ENCODE results near the gene SLC24A3. TPM values are rescaled to one million over a fixed set of nuclear protein-coding genes. Genes with fewer than 3 reads are reported as not detected.

Gene SLC24A3
- total and polyA plus RNA-seq, 4 donors, result 1.9 to 8.4 (median 5.8) TPM

DNA sequence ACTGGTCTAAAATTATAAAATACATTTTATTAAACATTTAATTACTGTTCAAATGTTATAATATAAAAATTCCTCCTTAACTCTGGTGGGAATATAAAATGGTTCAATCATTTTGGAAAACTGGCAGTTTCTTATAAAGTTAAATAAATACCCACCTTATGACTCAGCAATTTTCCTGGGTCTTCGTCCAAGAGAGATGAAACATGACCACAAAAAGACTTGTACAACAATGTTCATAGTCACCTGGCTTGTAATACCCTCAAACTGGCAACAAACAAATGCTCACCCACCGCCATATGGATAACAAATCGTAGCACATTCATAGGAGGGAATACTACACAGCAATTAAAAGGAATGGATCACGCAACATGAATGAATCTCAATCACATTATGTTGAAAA, 479.7 kb downstream of the SLC24A3 start:
- Histone ChIP-seq H3K9me3 (ENCODE audit: control insufficient read depth in 4 of 4, insufficient read depth in 3 of 4, low read length in 3 of 4) (no peaks in the 10 kb centered on the region), H3K4me1 (ENCODE audit: control insufficient read depth in 5 of 5, insufficient read depth in 5 of 5, low read length in 5 of 5) (peaks cover 0 to 1% (median 0%) of the 10 kb centered on the region in 5 donors), H3K9ac (ENCODE audit: insufficient read depth in 1 of 2, low read length in 2 of 2) (no peak overlapping the region), H3K4me3 (no peak overlapping the region), H3K27ac (ENCODE audit: low read depth in 1 of 2, low read length in 1 of 2) (no peak overlapping the region), H3K27me3 (ENCODE audit: control insufficient read depth in 3 of 3, insufficient read depth in 3 of 3, low read length in 2 of 3) (no peaks in the 10 kb centered on the region), H3K36me3 (ENCODE audit: control insufficient read depth in 4 of 4, insufficient read depth in 4 of 4, low read length in 4 of 4) (peaks cover 0 to 3% (median under 1%) of the 10 kb centered on the region in 4 donors)
- DNase-seq, result no peak
- ATAC-seq (ENCODE audit: insufficient read depth, low FRiP score), result no peak
- WGBS, 2 donors, result 77 to 78% methylated on average over 4 of the region's 4 CpGs
- TF ChIP-seq, protein P1, sequence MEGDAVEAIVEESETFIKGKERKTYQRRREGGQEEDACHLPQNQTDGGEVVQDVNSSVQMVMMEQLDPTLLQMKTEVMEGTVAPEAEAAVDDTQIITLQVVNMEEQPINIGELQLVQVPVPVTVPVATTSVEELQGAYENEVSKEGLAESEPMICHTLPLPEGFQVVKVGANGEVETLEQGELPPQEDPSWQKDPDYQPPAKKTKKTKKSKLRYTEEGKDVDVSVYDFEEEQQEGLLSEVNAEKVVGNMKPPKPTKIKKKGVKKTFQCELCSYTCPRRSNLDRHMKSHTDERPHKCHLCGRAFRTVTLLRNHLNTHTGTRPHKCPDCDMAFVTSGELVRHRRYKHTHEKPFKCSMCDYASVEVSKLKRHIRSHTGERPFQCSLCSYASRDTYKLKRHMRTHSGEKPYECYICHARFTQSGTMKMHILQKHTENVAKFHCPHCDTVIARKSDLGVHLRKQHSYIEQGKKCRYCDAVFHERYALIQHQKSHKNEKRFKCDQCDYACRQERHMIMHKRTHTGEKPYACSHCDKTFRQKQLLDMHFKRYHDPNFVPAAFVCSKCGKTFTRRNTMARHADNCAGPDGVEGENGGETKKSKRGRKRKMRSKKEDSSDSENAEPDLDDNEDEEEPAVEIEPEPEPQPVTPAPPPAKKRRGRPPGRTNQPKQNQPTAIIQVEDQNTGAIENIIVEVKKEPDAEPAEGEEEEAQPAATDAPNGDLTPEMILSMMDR (IDR thresholded peaks at IDR 0.05; ENCODE audit: control extremely low read depth, extremely low read depth), result no peak

DNA sequence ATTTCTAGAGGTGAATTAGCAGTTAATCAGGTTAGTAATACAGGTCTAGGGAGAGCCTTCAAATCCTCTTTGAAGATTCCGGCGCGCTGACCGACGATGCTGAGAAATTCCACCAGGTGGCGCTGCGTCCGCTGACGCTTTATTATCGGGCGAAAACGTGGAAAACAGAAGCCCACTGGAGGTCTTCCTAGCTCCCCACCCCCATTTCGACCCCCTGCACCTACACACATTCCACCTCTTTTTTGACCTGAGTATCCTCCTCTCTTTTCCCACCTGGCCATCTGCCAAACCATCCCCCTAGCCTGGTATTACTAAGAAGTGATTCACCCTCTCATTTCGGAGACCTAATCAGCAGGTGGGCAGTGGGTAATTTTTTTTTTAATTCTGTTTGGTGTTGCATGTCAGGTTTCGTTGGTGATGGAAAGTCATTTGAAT, 480.3 kb downstream of the SLC24A3 start:
- WGBS, 2 donors, result 6 to 8% methylated on average over 15 of the region's 15 CpGs
- Histone ChIP-seq H3K27me3 (ENCODE audit: control insufficient read depth in 3 of 3, insufficient read depth in 3 of 3, low read length in 2 of 3) (no peaks in the 10 kb centered on the region), H3K27ac (ENCODE audit: low read depth in 1 of 2, low read length in 1 of 2) (no peak overlapping the region), H3K4me1 (ENCODE audit: control insufficient read depth in 5 of 5, insufficient read depth in 5 of 5, low read length in 5 of 5) (peaks cover 0 to 1% (median 0%) of the 10 kb centered on the region in 5 donors), H3K9me3 (ENCODE audit: control insufficient read depth in 4 of 4, insufficient read depth in 3 of 4, low read length in 3 of 4) (no peaks in the 10 kb centered on the region), H3K4me3 (no peak overlapping the region), H3K9ac (ENCODE audit: insufficient read depth in 1 of 2, low read length in 2 of 2) (no peak overlapping the region), H3K36me3 (ENCODE audit: control insufficient read depth in 4 of 4, insufficient read depth in 4 of 4, low read length in 4 of 4) (peaks cover 0 to 4% (median 2%) of the 10 kb centered on the region in 4 donors)
- DNase-seq, result peak; percentile 52 to 63 (median 59)
- TF ChIP-seq, protein P1 (IDR thresholded peaks at IDR 0.05; ENCODE audit: control extremely low read depth, extremely low read depth), result peak; percentile 55
- ATAC-seq (ENCODE audit: insufficient read depth, low FRiP score), result no peak

DNA sequence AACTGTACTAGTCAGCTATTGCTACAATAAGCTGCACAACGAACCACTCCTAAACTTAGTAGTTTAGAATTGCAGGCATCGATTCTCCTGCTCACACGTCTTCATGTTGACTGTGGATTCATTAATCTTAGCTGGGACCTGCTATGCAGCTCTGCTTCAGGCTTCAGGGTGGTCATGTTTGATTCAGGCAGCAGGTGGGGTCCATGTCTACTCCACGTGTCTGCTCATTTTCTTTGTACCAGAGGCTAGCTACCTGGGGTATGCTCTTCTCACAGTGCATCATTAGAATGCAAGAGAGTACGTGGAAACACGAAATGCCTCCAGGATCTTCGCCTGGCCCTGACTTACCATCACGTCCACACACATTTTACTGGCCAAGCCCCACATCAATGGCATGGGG, 481.1 kb downstream of the SLC24A3 start:
- DNase-seq, result no peak
- no peak overlapping the region for H3K27ac ChIP-seq (ENCODE audit: low read depth in 1 of 2, low read length in 1 of 2)
- TF ChIP-seq, protein P1 (IDR thresholded peaks at IDR 0.05; ENCODE audit: control extremely low read depth, extremely low read depth), result no peak
- no peaks in the 10 kb centered on the region for H3K9me3 ChIP-seq (ENCODE audit: control insufficient read depth in 4 of 4, insufficient read depth in 3 of 4, low read length in 3 of 4)
- 90 to 96% methylated on average over 8 of the region's 8 CpGs for WGBS, 2 donors
- H3K4me1 ChIP-seq (ENCODE audit: control insufficient read depth in 5 of 5, insufficient read depth in 5 of 5, low read length in 5 of 5), result peaks cover 0 to 1% (median 0%) of the 10 kb centered on the region in 5 donors
- no peak overlapping the region for H3K9ac ChIP-seq (ENCODE audit: insufficient read depth in 1 of 2, low read length in 2 of 2)
- no peak overlapping the region for H3K4me3 ChIP-seq
- H3K36me3 ChIP-seq (ENCODE audit: control insufficient read depth in 4 of 4, insufficient read depth in 4 of 4, low read length in 4 of 4), result peaks cover 0 to 4% (median 2%) of the 10 kb centered on the region in 4 donors
- no peak for ATAC-seq (ENCODE audit: insufficient read depth, low FRiP score)
- H3K27me3 ChIP-seq (ENCODE audit: control insufficient read depth in 3 of 3, insufficient read depth in 3 of 3, low read length in 2 of 3), result no peaks in the 10 kb centered on the region

DNA sequence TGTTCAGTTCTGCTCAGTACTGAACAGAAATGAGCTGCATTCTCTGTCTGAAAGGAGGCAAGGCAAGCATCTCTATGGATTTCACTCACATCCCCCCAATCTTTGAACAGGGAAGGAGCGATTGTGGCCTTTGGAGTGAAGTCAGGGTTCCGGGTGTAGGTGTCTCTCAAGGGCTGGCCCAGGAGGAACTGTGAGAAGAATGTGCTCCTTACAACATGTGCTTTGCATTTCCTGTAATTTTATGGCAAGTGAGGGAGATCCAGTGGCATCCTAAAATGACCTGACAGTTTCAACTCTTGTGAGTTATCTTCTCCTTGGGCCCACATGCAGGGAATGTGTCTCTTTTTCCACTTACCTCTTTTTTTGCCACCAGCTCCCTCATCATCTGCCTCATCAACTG, 482.6 kb downstream of the SLC24A3 start:
- TF ChIP-seq, protein P1 (IDR thresholded peaks at IDR 0.05; ENCODE audit: control extremely low read depth, extremely low read depth), result no peak
- H3K36me3 ChIP-seq (ENCODE audit: control insufficient read depth in 4 of 4, insufficient read depth in 4 of 4, low read length in 4 of 4), result peaks cover 0 to 4% (median 2%) of the 10 kb centered on the region in 4 donors
- DNase-seq, result no peak
- H3K4me3 ChIP-seq, result no peak overlapping the region
- H3K4me1 ChIP-seq (ENCODE audit: control insufficient read depth in 5 of 5, insufficient read depth in 5 of 5, low read length in 5 of 5), result peaks cover 0 to 1% (median 0%) of the 10 kb centered on the region in 5 donors
- H3K27ac ChIP-seq (ENCODE audit: low read depth in 1 of 2, low read length in 1 of 2), result no peak overlapping the region
- H3K9me3 ChIP-seq (ENCODE audit: control insufficient read depth in 4 of 4, insufficient read depth in 3 of 4, low read length in 3 of 4), result peaks cover 0 to 2% (median 0%) of the 10 kb centered on the region in 4 donors
- 61 to 65% methylated on average over 2 of the region's 2 CpGs for WGBS, 2 donors
- ATAC-seq (ENCODE audit: insufficient read depth, low FRiP score), result no peak
- H3K9ac ChIP-seq (ENCODE audit: insufficient read depth in 1 of 2, low read length in 2 of 2), result no peak overlapping the region
- no peaks in the 10 kb centered on the region for H3K27me3 ChIP-seq (ENCODE audit: control insufficient read depth in 3 of 3, insufficient read depth in 3 of 3, low read length in 2 of 3)

All from lung (tissue), 12 donors.